Heart left ventricle (tissue), 16 donors: ENCODE data around the gene HOTAIR. TPM values are rescaled to one million over a fixed set of nuclear protein-coding genes. Genes with fewer than 3 reads are reported as not detected.

Experiments
- ATAC-seq, 4 donors: fragments of 200-7000 bp; cut with Tn5 transposase; one replicate each; pipeline ENCODE4 v1.9.1; 2020 to 2022; ENCODE audit warnings: moderate library complexity in 4 of 4, mild to moderate bottlenecking in 3 of 4, moderate number of reproducible peaks in 1 of 4
- DNase-seq, 5 donors: peaks; one replicate each; pipeline ENCODE4 v3.0.0-alpha.2; 2020
- H3K27ac ChIP-seq, 12 donors: fragments of 200-600 bp; sonication (generic) in 4 of 12; one replicate each; pipeline versions ENCODE4 v1.5.0 to v1.8.0; 2016 to 2022; ENCODE audit warnings: mild to moderate bottlenecking in 2 of 12
- H3K27me3 ChIP-seq, 9 donors: fragments of 200-600 bp; sonication (generic) in 2 of 9; one replicate each; pipeline versions ENCODE4 v1.5.1 to v1.8.0; 2016 to 2022; ENCODE audit warnings: mild to moderate bottlenecking in 3 of 9
- H3K36me3 ChIP-seq, 9 donors: fragments of 200-600 bp; sonication (generic) in 2 of 9; one replicate each; pipeline versions ENCODE4 v1.5.0 to v1.8.0; 2018 to 2022; ENCODE audit warnings: mild to moderate bottlenecking in 2 of 9
- H3K4me1 ChIP-seq, 12 donors: fragments of 200-600 bp; sonication (generic) in 4 of 12; one replicate each; pipeline versions ENCODE4 v1.5.0 to v1.8.0; 2016 to 2022; ENCODE audit warnings: mild to moderate bottlenecking in 3 of 12
- H3K4me3 ChIP-seq, 12 donors: fragments of 200-600 bp; sonication (generic) in 4 of 12; one replicate each; pipeline versions ENCODE4 v1.5.0 to v1.8.0; 2017 to 2022; ENCODE audit warnings: mild to moderate bottlenecking in 9 of 12, moderate library complexity in 4 of 12
- H3K9me3 ChIP-seq, 12 donors: fragments of 200-600 bp; sonication (generic) in 4 of 12; one replicate each; pipeline versions ENCODE4 v1.5.0 to v1.8.0; 2016 to 2022; ENCODE audit warnings: mild to moderate bottlenecking in 1 of 12
- CTCF ChIP-seq, 12 donors: fragments of 200-600 bp; sonication (generic) in 4 of 12; IDR thresholded peaks; one replicate each; pipeline versions ENCODE4 v1.5.0 to v1.8.0; 2018 to 2022; ENCODE audit warnings: antibody characterized with exemption in 12 of 12, mild to moderate bottlenecking in 5 of 12
- POLR2A ChIP-seq, 2 donors: fragments of 450-650 bp; IDR thresholded peaks; one replicate each; pipeline ENCODE4 v1.6.1; 2017; ENCODE audit warnings: antibody characterized with exemption in 2 of 2, mild to moderate bottlenecking in 2 of 2, moderate library complexity in 2 of 2
- WGBS, 4 donors: extraction: QIAGEN DNeasy Blood & Tissue Kit in 2 of 4; methylation state at CpG; one replicate each; pipeline versions ENCODE4 v1.1.5 to v1.1.7; 2013 to 2018; 5-methylcytosine and 5-hydroxymethylcytosine counted together
- intact Hi-C, 10 donors: fragments of 100-400 bp; cut with DNase I; formaldehyde crosslinking; loops; one replicate each; pipeline versions ENCODE4 v1.11.1 to v1.14.2; 2022
- polyA plus RNA-seq, 2 donors: library from polyadenylated mRNA; stranded (reverse); fragments of 200-250 nt; gene quantifications; one replicate each; pipeline ENCODE4 v1.2.3, GENCODE V29; 2013
- total RNA-seq, 9 donors: library from RNA; depleted of rRNA in 2 of 9; stranded (reverse); fragments of >200 nt in 2 of 9; fragmentation: NEBNext Ultra II Directional in 3 of 9; extraction: Animal tissue kit (Norgen Biotek cat#: 25700) in 3 of 9; gene quantifications; one replicate each; pipeline versions ENCODE4 v1.1.0 to v1.2.4, GENCODE V29; 2016 to 2023
- donor health status: ischemic (EF 13 %, LVEDD 7.1; RV severe dilation, severe dysfunction).
- donor health status: healthy with polysubstance abuse.
- donor health status: DM: no; HTN: yes; CAD: no.
- donor health status: DM: no; HTN: no; CAD: no.
- donor health status: ischemic (EF 25% LVEDD 6.9; RV normal size, moderate dysfunction).
- donor health status: ischemic (EF 25% LVEDD 5.7; RV mildly dilated, moderate dysfunction).
- donor health status: healthy.
- donor health status: DM: yes; HTN: yes; CAD: no.
- donor health status: ischemic (EF 35%, LVEDD 5.7; RV mildly dilated, moderate dysfunction).
- donor health status: nonischemic (EF 11% LVEDD 7.7; RV severe dilation, severe dysfunction).
- donor health status: DM: yes; HTN: yes; CAD: no.
- donor health status: PGD.
- donor health status: ischemic (EF 29% LVEDD 5.4; RV normal size, mild dysfunction).
- donor health status: nonischemic (EF 23%, LVEDD 6.1; RV moderate dilation, normal function).

HOTAIR gene
- total and polyA plus RNA-seq, 11 donors, result not detected

DNA sequence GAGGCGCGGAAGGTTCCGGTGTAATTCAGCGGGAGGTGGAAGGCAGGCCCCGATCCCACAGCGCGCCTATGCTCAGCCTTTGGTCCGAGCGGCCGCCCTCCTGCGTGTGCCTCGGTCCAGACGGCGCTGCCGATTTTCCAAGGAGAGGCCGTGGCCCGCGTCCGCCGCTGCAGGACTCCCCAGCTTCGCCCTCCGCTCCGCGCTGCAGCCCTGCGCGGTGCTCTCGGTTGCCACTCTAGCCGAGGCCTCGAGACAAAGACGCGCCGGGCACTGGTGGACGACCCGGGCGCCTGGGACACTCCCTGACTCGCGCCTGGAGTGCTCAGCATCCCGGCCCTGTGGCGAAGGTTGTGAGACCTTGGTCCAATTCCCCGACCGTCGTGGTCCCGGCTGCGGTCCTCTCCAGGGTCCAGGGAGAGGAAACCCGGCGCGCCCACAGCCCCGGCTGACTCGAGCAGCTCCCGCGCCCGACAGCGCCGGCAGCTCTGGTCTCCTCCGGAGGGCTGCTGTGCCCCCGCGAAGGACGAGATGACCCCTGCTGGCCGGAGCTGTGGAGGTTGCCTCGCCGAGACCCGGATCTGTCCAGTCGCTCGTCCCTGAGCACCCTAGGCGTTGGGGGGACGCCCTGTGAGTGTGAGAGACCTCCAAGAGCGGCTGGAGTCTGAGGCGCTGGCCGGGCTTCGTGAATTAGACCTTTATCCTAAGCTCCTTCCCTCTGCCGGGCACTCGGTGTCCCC, 13.6 kb downstream of the HOTAIR start:
- intact Hi-C loops, result no loop called here
- H3K27ac ChIP-seq, result no peak overlapping the region
- 1 to 2% (median 1%) methylated on average over 17 to 72 of the region's 72 CpGs for WGBS, 4 donors
- no peak overlapping the region for H3K4me3 ChIP-seq
- TF ChIP-seq CTCF (IDR thresholded peaks at IDR 0.05) (no peak), POLR2A (IDR thresholded peaks at IDR 0.05) (no peak)
- peaks cover 0 to 25% (median 2%) of the 10 kb centered on the region in 12 donors for H3K4me1 ChIP-seq
- ATAC-seq, result no peak
- H3K36me3 ChIP-seq, result no peaks in the 10 kb centered on the region
- no peak for DNase-seq
- H3K27me3 ChIP-seq, result peaks cover 80 to 100% (median 100%) of the 10 kb centered on the region in 9 donors
- H3K9me3 ChIP-seq, result no peaks in the 10 kb centered on the region

GRCh38 chr12:53960187-53961024, 14.3 kb downstream of the HOTAIR start:
- 8 to 11% (median 10%) methylated on average over 22 to 39 of the region's 39 CpGs for WGBS, 4 donors
- Histone ChIP-seq H3K4me3 (no peak overlapping the region), H3K27me3 (peaks cover 75 to 100% (median 100%) of the 10 kb centered on the region in 9 donors), H3K36me3 (no peaks in the 10 kb centered on the region), H3K4me1 (peaks cover 0 to 20% (median 0%) of the 10 kb centered on the region in 12 donors), H3K9me3 (no peaks in the 10 kb centered on the region), H3K27ac (no peak overlapping the region)
- TF ChIP-seq POLR2A (IDR thresholded peaks at IDR 0.05) (no peak), CTCF (IDR thresholded peaks at IDR 0.05) (no peak)
- no peak for ATAC-seq
- intact Hi-C loops, result no loop called here
- DNase-seq, result no peak

GRCh38 chr12:53959314-53959713, 15.4 kb downstream of the HOTAIR start:
- no peaks in the 10 kb centered on the region for H3K9me3 ChIP-seq
- peaks cover 76 to 100% (median 100%) of the 10 kb centered on the region in 9 donors for H3K27me3 ChIP-seq
- WGBS, 4 donors, result 3 to 15% (median 9%) methylated on average over 4 of the region's 4 CpGs

More at GRCh38 chr12:53959314-53959713, 15.4 kb downstream of the HOTAIR start:
- Histone ChIP-seq H3K36me3 (no peaks in the 10 kb centered on the region), H3K27ac (no peak overlapping the region), H3K4me1 (peaks cover 0 to 25% (median 0%) of the 10 kb centered on the region in 12 donors), H3K4me3 (no peak overlapping the region)
- ATAC-seq, result no peak
- intact Hi-C loops, result no loop called here
- DNase-seq, result no peak
- TF ChIP-seq CTCF (IDR thresholded peaks at IDR 0.05), result no peak
- TF ChIP-seq POLR2A (IDR thresholded peaks at IDR 0.05), result no peak
